GM23248 (cell line): ENCODE measurements around the gene SYNE1. TPM values are rescaled to one million over a fixed set of nuclear protein-coding genes. Genes with fewer than 3 reads are reported as not detected.

Source experiments
- DNase-seq: peaks from one replicate; pipeline ENCODE4 v3.0.0-alpha.2; 2015
- H2AFZ ChIP-seq: fragments of 200-600 bp; sonication (generic); 2 replicates; pipeline ENCODE4 v1.6.1; 2016; ENCODE audit warnings: antibody characterized with exemption
- H3F3A ChIP-seq: fragments of 200-600 bp; sonication (generic); 2 replicates; pipeline ENCODE4 v1.6.1; 2016; ENCODE audit warnings: mild to moderate bottlenecking, antibody characterized with exemption, mixed run types; ENCODE audit not compliant: insufficient read depth
- H3K27ac ChIP-seq: fragments of 200-600 bp; sonication (generic); 2 replicates; pipeline ENCODE4 v1.5.1; 2016; ENCODE audit warnings: mild to moderate bottlenecking
- H3K27me3 ChIP-seq: fragments of 200-600 bp; sonication (generic); replicated peaks from 2 replicates; pipeline ENCODE4 v1.6.1; 2016; ENCODE audit warnings: mild to moderate bottlenecking; ENCODE audit not compliant: insufficient read depth
- H3K36me3 ChIP-seq: fragments of 200-600 bp; sonication (generic); 2 replicates; pipeline ENCODE4 v1.6.1; 2016; ENCODE audit warnings: low read depth, mild to moderate bottlenecking
- H3K4me1 ChIP-seq: fragments of 200-600 bp; sonication (generic); 2 replicates; pipeline ENCODE4 v1.6.1; 2016; ENCODE audit warnings: mild to moderate bottlenecking; ENCODE audit not compliant: insufficient read depth
- H3K4me2 ChIP-seq: fragments of 200-600 bp; sonication (generic); one replicate; pipeline ENCODE4 v1.6.1; 2016; ENCODE audit warnings: mild to moderate bottlenecking; ENCODE audit not compliant: unreplicated experiment
- H3K4me3 ChIP-seq: fragments of 200-600 bp; sonication (generic); 2 replicates; pipeline ENCODE4 v1.5.1; 2016; ENCODE audit warnings: mild to moderate bottlenecking
- H3K79me2 ChIP-seq: fragments of 200-600 bp; sonication (generic); 2 replicates; pipeline ENCODE4 v1.6.1; 2016; ENCODE audit warnings: mild to moderate bottlenecking; ENCODE audit not compliant: insufficient read depth
- H3K9ac ChIP-seq: fragments of 200-600 bp; sonication (generic); 2 replicates; pipeline ENCODE4 v1.6.1; 2016; ENCODE audit warnings: mild to moderate bottlenecking
- H3K9me2 ChIP-seq: fragments of 200-600 bp; sonication (generic); 2 replicates; pipeline ENCODE4 v1.6.1; 2016; ENCODE audit warnings: mixed run types, mild to moderate bottlenecking, moderate library complexity; ENCODE audit not compliant: insufficient read depth
- H3K9me3 ChIP-seq: fragments of 200-600 bp; sonication (generic); one replicate; pipeline ENCODE4 v1.6.1; 2017; ENCODE audit warnings: low read depth
- H4K20me1 ChIP-seq: fragments of 200-600 bp; sonication (generic); 2 replicates; pipeline ENCODE4 v1.6.0; 2016; ENCODE audit not compliant: insufficient read depth
- EZH2 ChIP-seq: fragments of 200-600 bp; sonication (generic); IDR thresholded peaks from 2 replicates; pipeline ENCODE4 v1.6.1; 2018; ENCODE audit warnings: antibody characterized with exemption, mild to moderate bottlenecking; ENCODE audit not compliant: insufficient read depth, poor library complexity, severe bottlenecking
- EZH2phosphoT487 ChIP-seq: fragments of 200-600 bp; sonication (generic); IDR thresholded peaks from 2 replicates; pipeline ENCODE4 v1.6.1; 2018; ENCODE audit warnings: antibody characterized with exemption, moderate library complexity, mild to moderate bottlenecking, low read depth; ENCODE audit not compliant: insufficient read depth
- WGBS, 2 experiments: methylation state at CpG; one replicate each; pipeline ENCODE4 v1.1.6; 2015 to 2017; ENCODE audit warnings: low lambda C conversion rate in 2 of 2, low coverage in 1 of 2; ENCODE audit errors: missing lambda C conversion rate in 2 of 2; 5-methylcytosine and 5-hydroxymethylcytosine counted together
- in situ Hi-C: fragments of 300-500 bp; cut with MboI; formaldehyde crosslinking; loops from 2 replicates; pipeline ENCODE4 v1.15.0; 2020
- polyA plus RNA-seq: library from polyadenylated mRNA; unstranded; fragments of >200 nt; fragmentation: Nextera tagmentation; extraction: Ambion mirVana; gene quantifications from 2 replicates; pipeline ENCODE4 v1.2.1, GENCODE V29; 2016
- total RNA-seq: library from RNA; depleted of rRNA; stranded (reverse); fragments of >200 nt; shearing (Covaris generic); gene quantifications from 2 replicates; pipeline ENCODE4 v1.2.3, GENCODE V29; 2014

The SYNE1 gene
- total and polyA plus RNA-seq, 2 experiments from 2014 or later: 29.2 to 95.4 TPM

DNA sequence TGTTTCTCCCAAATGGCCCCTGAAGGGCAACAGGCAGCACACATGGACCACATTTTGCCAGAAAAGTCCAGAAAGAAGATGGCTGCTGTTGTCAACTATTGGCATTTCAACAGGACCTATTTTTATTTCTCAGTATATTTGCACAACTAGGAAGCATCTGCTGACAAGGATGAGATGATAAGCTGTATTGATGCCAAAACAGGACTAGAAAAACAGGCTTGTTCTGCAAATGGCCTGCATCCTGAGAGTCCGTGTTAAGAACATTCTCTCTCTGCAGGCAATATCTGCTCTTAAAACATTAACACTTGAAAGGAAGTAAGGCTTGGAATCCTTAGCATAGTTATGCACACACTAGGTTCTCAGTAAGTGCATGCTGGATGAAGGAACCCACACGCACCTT, 546.0 kb downstream of the SYNE1 start:
- Histone ChIP-seq H3K27ac (peak overlapping the region; percentile 58), H3K9ac (no peak overlapping the region), H4K20me1 (no peaks in the 10 kb centered on the region), H3K4me3 (no peak overlapping the region), H3K27me3 (no peaks in the 10 kb centered on the region), H3K4me1 (peaks cover 57% of the 10 kb centered on the region), H2AFZ (no peak overlapping the region), H3F3A (peaks cover 59% of the 10 kb centered on the region), H3K79me2 (no peaks in the 10 kb centered on the region), H3K4me2 (peak overlapping the region; percentile 32), H3K9me2 (no peaks in the 10 kb centered on the region), H3K36me3 (no peaks in the 10 kb centered on the region), H3K9me3 (no peaks in the 10 kb centered on the region)
- no peak for DNase-seq
- in situ Hi-C loops: no loop called here
- no peak for TF ChIP-seq EZH2phosphoT487
- no peak for TF ChIP-seq EZH2
- 75 to 82% methylated on average over 2 of the region's 2 CpGs for WGBS, 2 experiments

DNA sequence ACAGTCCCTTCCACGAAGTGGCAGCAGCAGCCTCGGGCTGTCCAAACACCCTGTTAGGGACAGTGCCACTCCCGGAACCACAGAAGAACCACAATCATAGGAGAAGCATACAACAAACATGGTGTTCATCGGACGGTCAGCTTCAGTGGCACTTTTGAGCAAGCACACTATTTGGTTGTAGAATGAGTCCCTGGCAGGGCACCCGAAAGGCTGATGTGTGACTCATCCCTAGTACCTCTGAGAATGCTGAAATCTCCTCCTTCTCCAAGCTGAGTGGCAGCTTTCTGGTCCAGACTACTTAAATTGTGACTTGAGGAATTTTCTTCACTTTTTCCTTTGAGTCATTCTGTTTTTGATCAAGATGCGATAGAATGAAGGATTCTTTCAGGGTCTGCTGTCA, 547.2 kb downstream of the SYNE1 start:
- no peak overlapping the region for H3K27ac ChIP-seq
- peaks cover 54% of the 10 kb centered on the region for H3F3A ChIP-seq
- TF ChIP-seq EZH2phosphoT487: no peak
- TF ChIP-seq EZH2: no peak
- H3K4me2 ChIP-seq: peak overlapping the region; percentile 55
- H3K79me2 ChIP-seq: no peaks in the 10 kb centered on the region
- no peak overlapping the region for H3K4me3 ChIP-seq
- in situ Hi-C loops: no loop called here
- peaks cover 64% of the 10 kb centered on the region for H3K4me1 ChIP-seq
- H3K36me3 ChIP-seq: no peaks in the 10 kb centered on the region
- peak; percentile 87 for DNase-seq
- no peaks in the 10 kb centered on the region for H3K27me3 ChIP-seq
- no peak overlapping the region for H3K9ac ChIP-seq
- H3K9me2 ChIP-seq: no peaks in the 10 kb centered on the region
- no peaks in the 10 kb centered on the region for H3K9me3 ChIP-seq
- WGBS, 2 experiments: 19 to 22% methylated on average over 7 of the region's 7 CpGs
- H4K20me1 ChIP-seq: no peaks in the 10 kb centered on the region
- H2AFZ ChIP-seq: no peak overlapping the region

DNA sequence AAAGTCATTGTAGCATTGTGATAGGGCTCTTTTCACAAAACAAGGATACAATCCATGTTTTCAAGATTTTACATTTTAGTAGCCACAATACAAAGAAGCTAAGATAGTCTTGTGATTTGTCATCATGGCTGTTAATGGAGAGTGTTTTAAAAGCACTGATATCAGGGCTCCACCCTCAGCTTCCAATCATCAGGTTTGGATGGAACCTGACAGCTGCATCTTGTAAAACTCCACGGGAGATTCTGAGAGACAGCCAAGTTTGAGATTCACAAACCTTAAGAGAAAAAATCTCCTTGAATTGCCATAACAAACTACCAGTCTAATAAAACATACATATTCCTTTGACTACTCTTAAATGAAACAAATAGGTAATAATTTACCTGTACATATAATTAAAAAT, 549.5 kb downstream of the SYNE1 start:
- peaks cover 44% of the 10 kb centered on the region for H3F3A ChIP-seq
- no peak overlapping the region for H3K4me2 ChIP-seq
- H3K9ac ChIP-seq: no peak overlapping the region
- no peaks in the 10 kb centered on the region for H3K9me2 ChIP-seq
- DNase-seq: no peak
- no peak for TF ChIP-seq EZH2phosphoT487
- TF ChIP-seq EZH2: no peak
- no peak overlapping the region for H2AFZ ChIP-seq
- in situ Hi-C loops: no loop called here
- H3K27ac ChIP-seq: no peak overlapping the region
- H3K4me3 ChIP-seq: no peak overlapping the region
- H4K20me1 ChIP-seq: no peaks in the 10 kb centered on the region
- peaks cover 55% of the 10 kb centered on the region for H3K4me1 ChIP-seq
- no peaks in the 10 kb centered on the region for H3K9me3 ChIP-seq
- WGBS, 2 experiments: 35 to 50% methylated on average over 1 of the region's 1 CpG
- no peaks in the 10 kb centered on the region for H3K27me3 ChIP-seq
- no peaks in the 10 kb centered on the region for H3K36me3 ChIP-seq
- H3K79me2 ChIP-seq: no peaks in the 10 kb centered on the region

DNA sequence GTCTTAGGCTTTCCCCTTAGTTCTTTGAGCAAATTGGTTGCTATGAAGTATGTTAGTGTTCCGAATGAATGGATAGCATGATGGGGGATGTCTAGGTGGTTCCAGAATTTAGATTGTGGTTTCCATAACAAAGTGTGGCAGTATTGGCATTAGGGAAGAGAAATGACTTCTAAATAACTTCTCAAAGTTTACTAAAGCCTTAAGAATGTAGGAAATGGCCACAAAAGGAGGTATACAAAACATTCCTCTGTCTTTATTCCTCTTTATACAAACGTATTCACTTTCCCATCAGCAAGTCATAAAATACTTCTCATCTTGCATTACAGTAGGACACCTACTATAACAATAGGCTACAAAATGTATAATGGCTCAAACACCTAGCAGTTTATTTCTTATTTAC, 550.1 kb downstream of the SYNE1 start:
- H3F3A ChIP-seq: peaks cover 38% of the 10 kb centered on the region
- H4K20me1 ChIP-seq: no peaks in the 10 kb centered on the region
- peaks cover 49% of the 10 kb centered on the region for H3K4me1 ChIP-seq
- H3K9me3 ChIP-seq: no peaks in the 10 kb centered on the region
- no peaks in the 10 kb centered on the region for H3K36me3 ChIP-seq
- TF ChIP-seq EZH2 (no peak), EZH2phosphoT487 (no peak)
- 36 to 45% methylated on average over 2 of the region's 2 CpGs for WGBS, 2 experiments
- no peak overlapping the region for H2AFZ ChIP-seq
- no peak overlapping the region for H3K9ac ChIP-seq
- in situ Hi-C loops: no loop called here
- no peaks in the 10 kb centered on the region for H3K9me2 ChIP-seq
- no peak overlapping the region for H3K4me2 ChIP-seq
- no peaks in the 10 kb centered on the region for H3K79me2 ChIP-seq
- DNase-seq: no peak
- no peak overlapping the region for H3K4me3 ChIP-seq
- H3K27ac ChIP-seq: no peak overlapping the region
- no peaks in the 10 kb centered on the region for H3K27me3 ChIP-seq

DNA sequence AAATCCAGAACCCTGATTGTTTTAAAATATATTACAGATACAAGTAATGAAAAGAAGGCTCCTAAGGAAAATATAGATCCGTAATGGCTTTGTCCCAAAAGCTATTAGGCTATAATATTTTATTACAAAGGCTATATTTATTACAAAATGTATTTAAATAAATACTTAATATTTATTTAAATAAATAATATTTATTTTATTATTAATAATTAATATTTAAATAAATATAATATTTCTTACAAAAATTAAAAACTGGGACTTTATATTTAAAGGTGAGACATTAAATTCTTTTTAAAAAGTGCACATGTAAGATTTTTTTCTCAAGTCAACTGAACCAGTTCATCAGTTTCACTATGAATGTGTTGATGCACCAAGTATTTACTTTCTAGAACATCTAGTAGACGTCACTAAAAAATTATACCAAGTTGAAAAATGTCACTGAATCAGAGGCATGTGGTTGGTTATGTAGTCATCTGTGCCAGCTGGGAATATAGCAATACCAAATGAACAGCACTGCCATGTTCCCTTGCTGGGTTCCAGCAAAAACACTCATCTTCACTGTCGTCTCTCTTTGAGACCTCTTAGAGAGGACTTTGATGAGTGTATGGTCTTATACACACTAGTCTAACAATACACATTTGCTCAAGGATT, 550.8 kb downstream of the SYNE1 start:
- Histone ChIP-seq H3K36me3 (no peaks in the 10 kb centered on the region), H2AFZ (no peak overlapping the region), H3K79me2 (no peaks in the 10 kb centered on the region), H3K9me2 (no peaks in the 10 kb centered on the region), H3K4me3 (no peak overlapping the region), H3K27me3 (no peaks in the 10 kb centered on the region), H3K27ac (no peak overlapping the region), H3K9me3 (no peaks in the 10 kb centered on the region), H3F3A (peaks cover 31% of the 10 kb centered on the region), H3K4me1 (peaks cover 42% of the 10 kb centered on the region), H4K20me1 (no peaks in the 10 kb centered on the region), H3K4me2 (no peak overlapping the region), H3K9ac (no peak overlapping the region)
- TF ChIP-seq EZH2 (no peak), EZH2phosphoT487 (no peak)
- DNase-seq: peak; percentile 40
- in situ Hi-C loops: no loop called here
- 69 to 75% methylated on average over 3 of the region's 3 CpGs for WGBS, 2 experiments
